ENCODE results near the gene COL4A2. TPM values are rescaled to one million over a fixed set of nuclear protein-coding genes. Genes with fewer than 3 reads are reported as not detected.

COL4A2 gene
- total RNA-seq, 1 experiment from 2014 or later, result 66.0 TPM

- no peak overlapping the region for H3K27ac Mint-ChIP-seq (ENCODE audit: low read depth, unreplicated experiment)
- H3K4me1 Mint-ChIP-seq (ENCODE audit: insufficient read depth, unreplicated experiment), result no peaks in the 10 kb centered on the region
- no peak overlapping the region for H3K4me3 Mint-ChIP-seq (ENCODE audit: unreplicated experiment)
- H3K9me3 Mint-ChIP-seq (ENCODE audit: unreplicated experiment), result no peaks in the 10 kb centered on the region
- TF ChIP-seq CTCF (IDR thresholded peaks at IDR 0.05; ENCODE audit: unreplicated experiment), result no peak
- ChIA-PET POLR2A (no interaction called here), CTCF (interaction anchor here (0.7 to 1.4 kb wide), 3 partner anchors 9 to 166 kb away, joined by 3 to 6 read pairs (median 3); no protein-coding TSS in a partner anchor)
- no peaks in the 10 kb centered on the region for H3K36me3 Mint-ChIP-seq (ENCODE audit: insufficient read depth, unreplicated experiment)
- no peak for DNase-seq (ENCODE audit: unreplicated experiment)
- intact Hi-C loops (cut with micrococcal nuclease), result no loop called here
- H3K27me3 Mint-ChIP-seq (ENCODE audit: insufficient read depth, unreplicated experiment), result no peaks in the 10 kb centered on the region
- no TSS peak for BruUV-seq (replicated peaks)
These were observed 31.0 kb upstream of the COL4A2 start for GRCh38 chr13:110275931-110276552.

- Mint-ChIP-seq H3K4me1 (ENCODE audit: insufficient read depth, unreplicated experiment) (no peaks in the 10 kb centered on the region), H3K27ac (ENCODE audit: low read depth, unreplicated experiment) (no peak overlapping the region), H3K27me3 (ENCODE audit: insufficient read depth, unreplicated experiment) (no peaks in the 10 kb centered on the region), H3K4me3 (ENCODE audit: unreplicated experiment) (no peak overlapping the region), H3K36me3 (ENCODE audit: insufficient read depth, unreplicated experiment) (no peaks in the 10 kb centered on the region), H3K9me3 (ENCODE audit: unreplicated experiment) (no peaks in the 10 kb centered on the region)
- intact Hi-C loops (cut with micrococcal nuclease), result no loop called here
- ChIA-PET POLR2A (no interaction called here), CTCF (interaction anchor here (1.2 kb wide), 1 partner anchor 12 kb away, joined by 3 read pairs; no protein-coding TSS in a partner anchor)
- no TSS peak for BruUV-seq (replicated peaks)
- TF ChIP-seq CTCF (IDR thresholded peaks at IDR 0.05; ENCODE audit: unreplicated experiment), result no peak
- DNase-seq (ENCODE audit: unreplicated experiment), result no peak
These were observed 30.5 kb upstream of the COL4A2 start for GRCh38 chr13:110276553-110276950.

- Mint-ChIP-seq H3K4me1 (ENCODE audit: insufficient read depth, unreplicated experiment) (no peaks in the 10 kb centered on the region), H3K27me3 (ENCODE audit: insufficient read depth, unreplicated experiment) (no peaks in the 10 kb centered on the region), H3K4me3 (ENCODE audit: unreplicated experiment) (no peak overlapping the region), H3K9me3 (ENCODE audit: unreplicated experiment) (no peaks in the 10 kb centered on the region), H3K36me3 (ENCODE audit: insufficient read depth, unreplicated experiment) (no peaks in the 10 kb centered on the region), H3K27ac (ENCODE audit: low read depth, unreplicated experiment) (no peak overlapping the region)
- no TSS peak for BruUV-seq (replicated peaks)
- POLR2A ChIA-PET, result no interaction called here
- TF ChIP-seq CTCF (IDR thresholded peaks at IDR 0.05; ENCODE audit: unreplicated experiment), result no peak
- CTCF ChIA-PET, result interaction anchor here (0.6 to 1.2 kb wide), 3 partner anchors 12 to 339 kb away, joined by 3 read pairs; no protein-coding TSS in a partner anchor
- no peak for DNase-seq (ENCODE audit: unreplicated experiment)
- intact Hi-C loops (cut with micrococcal nuclease), result no loop called here
These were observed 29.6 kb upstream of the COL4A2 start for GRCh38 chr13:110277357-110277975.

GRCh38 chr13:110278859-110279258, 28.2 kb upstream of the COL4A2 start:
- ChIA-PET POLR2A (no interaction called here), CTCF (interaction anchor here (0.8 kb wide), 1 partner anchor 315 kb away, joined by 3 read pairs; no protein-coding TSS in a partner anchor)
- Mint-ChIP-seq H3K27me3 (ENCODE audit: insufficient read depth, unreplicated experiment) (no peaks in the 10 kb centered on the region), H3K4me1 (ENCODE audit: insufficient read depth, unreplicated experiment) (no peaks in the 10 kb centered on the region), H3K4me3 (ENCODE audit: unreplicated experiment) (no peak overlapping the region), H3K27ac (ENCODE audit: low read depth, unreplicated experiment) (no peak overlapping the region), H3K9me3 (ENCODE audit: unreplicated experiment) (no peaks in the 10 kb centered on the region), H3K36me3 (ENCODE audit: insufficient read depth, unreplicated experiment) (no peaks in the 10 kb centered on the region)
- TF ChIP-seq CTCF (IDR thresholded peaks at IDR 0.05; ENCODE audit: unreplicated experiment), result no peak
- no peak for DNase-seq (ENCODE audit: unreplicated experiment)
- intact Hi-C loops (cut with micrococcal nuclease), result no loop called here
- BruUV-seq (replicated peaks), result no TSS peak
